Measurements from ENCODE around the gene MIGA2.
"Not testable (repeated sequence)": the region's sequence is repeated elsewhere in the genome, so short reads cannot be mapped to it uniquely, and the experiment has no call there.

MIGA2 gene

GRCh38 chr9:129102791-129103594 lies 66.6 kb downstream of the MIGA2 start:
- peak; percentile 44 for DNase-seq

- DNase-seq: no peak
These were observed 67.2 kb downstream of the MIGA2 start for GRCh38 chr9:129103595-129103965.

- no peak for DNase-seq
These were observed 67.6 kb downstream of the MIGA2 start for GRCh38 chr9:129104051-129104450.

DNA sequence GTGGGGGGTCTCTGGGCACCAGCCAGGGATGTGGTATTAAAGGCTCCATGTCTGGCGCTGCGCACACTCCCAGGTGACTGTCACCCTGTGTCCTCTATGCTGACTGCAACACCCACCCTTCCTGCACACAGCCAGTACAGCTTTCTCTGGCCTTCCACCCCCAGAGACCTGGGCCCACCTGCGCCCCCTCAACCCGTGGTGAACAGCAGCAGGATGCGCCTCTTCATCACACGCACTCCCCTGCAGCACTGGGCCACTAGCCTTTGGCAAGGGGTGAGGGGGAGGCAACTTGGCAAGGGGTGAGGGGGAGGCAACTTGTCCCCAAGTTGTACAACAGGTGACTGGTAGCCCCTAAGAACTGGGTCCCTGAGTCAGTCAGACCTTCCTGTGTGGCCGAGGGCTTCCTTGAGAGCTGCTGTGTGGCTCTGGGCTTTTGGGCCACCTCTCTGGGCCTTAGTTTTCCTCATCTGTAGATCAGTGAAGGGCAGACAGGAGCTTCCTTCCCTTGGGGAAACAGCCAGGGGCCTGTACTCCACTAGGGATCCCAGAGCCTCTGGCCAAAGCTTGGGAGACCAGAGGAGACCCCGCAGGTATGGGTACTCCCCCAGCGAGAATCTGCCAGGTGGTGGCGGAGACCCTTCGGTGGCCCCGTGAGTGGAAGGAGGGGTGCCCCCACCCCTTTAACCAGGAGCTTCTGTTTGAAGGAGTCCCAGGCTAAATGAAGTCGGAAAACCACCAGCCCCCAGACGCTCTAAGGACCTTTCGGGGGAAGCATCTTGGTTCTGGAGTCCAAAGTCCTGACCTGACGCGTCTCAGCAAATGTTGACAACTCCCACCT lies 69.7 kb downstream of the MIGA2 start:
- DNase-seq: no peak

- no peak for DNase-seq
These were observed 71.2 kb downstream of the MIGA2 start for GRCh38 chr9:129107651-129108050.

- no peak for DNase-seq
These were observed 71.8 kb downstream of the MIGA2 start for GRCh38 chr9:129108083-129108804.

- DNase-seq: no peak
These were observed 72.5 kb downstream of the MIGA2 start for GRCh38 chr9:129108805-129109536.

- no peak for DNase-seq
These were observed 73.1 kb downstream of the MIGA2 start for GRCh38 chr9:129109537-129109903.

GRCh38 chr9:129109952-129110739 lies 73.7 kb downstream of the MIGA2 start:
- no peak for DNase-seq

- peak; percentile 62 for DNase-seq
These were observed 74.5 kb downstream of the MIGA2 start, which contains the start of the genes CRAT and PTPA for GRCh38 chr9:129110740-129111527. Gene CRAT, minus strand, starts transcription at chr9:129110793. Its CDS starts 284 bp downstream, at chr9:129110509. Gene PTPA, plus strand, starts transcription at chr9:129111415. Its CDS starts 186 bp downstream, at chr9:129111601.

- no peak for DNase-seq
These were observed 75.2 kb downstream of the MIGA2 start for GRCh38 chr9:129111528-129112151.

DNA sequence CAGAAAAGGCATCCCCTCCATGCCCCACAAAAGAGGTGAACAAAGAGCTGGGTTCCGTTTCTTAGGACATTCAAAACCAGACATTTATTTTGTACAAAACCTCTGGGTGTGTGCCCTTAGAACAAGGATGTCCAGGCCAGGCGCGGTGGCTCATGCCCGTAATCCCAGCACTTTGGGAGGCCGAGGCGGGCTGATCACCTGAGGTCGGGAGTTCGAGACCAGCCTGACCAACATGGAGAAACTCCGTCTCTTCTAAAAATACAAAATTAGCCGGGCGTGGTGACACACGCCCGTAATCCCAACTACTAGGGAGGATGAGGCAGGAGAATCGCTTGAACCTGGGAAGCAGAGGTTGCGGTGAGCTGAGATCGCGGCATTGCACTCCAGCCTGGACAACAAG lies 76.1 kb downstream of the MIGA2 start:
- not testable (repeated sequence) for DNase-seq

GRCh38 chr9:129113645-129114304 lies 77.3 kb downstream of the MIGA2 start:
- no peak for DNase-seq

- DNase-seq: no peak
These were observed 82.4 kb downstream of the MIGA2 start for GRCh38 chr9:129118799-129119198.

GRCh38 chr9:129121483-129121882 lies 85.1 kb downstream of the MIGA2 start:
- DNase-seq: no peak
